NCI-H2196 (cell line): ENCODE data around the gene SNAP47.

Experiments used
- DNase-seq: peaks from one replicate; lab custom pipeline; 2025; ENCODE audit not compliant: unreplicated experiment; lab: John Stamatoyannopoulos, UW

The SNAP47 gene

GRCh38 chr1:227795732-227796131 lies 60.5 kb downstream of the SNAP47 start:
- no peak for DNase-seq

GRCh38 chr1:227796359-227796915 lies 61.2 kb downstream of the SNAP47 start:
- no peak for DNase-seq

DNA sequence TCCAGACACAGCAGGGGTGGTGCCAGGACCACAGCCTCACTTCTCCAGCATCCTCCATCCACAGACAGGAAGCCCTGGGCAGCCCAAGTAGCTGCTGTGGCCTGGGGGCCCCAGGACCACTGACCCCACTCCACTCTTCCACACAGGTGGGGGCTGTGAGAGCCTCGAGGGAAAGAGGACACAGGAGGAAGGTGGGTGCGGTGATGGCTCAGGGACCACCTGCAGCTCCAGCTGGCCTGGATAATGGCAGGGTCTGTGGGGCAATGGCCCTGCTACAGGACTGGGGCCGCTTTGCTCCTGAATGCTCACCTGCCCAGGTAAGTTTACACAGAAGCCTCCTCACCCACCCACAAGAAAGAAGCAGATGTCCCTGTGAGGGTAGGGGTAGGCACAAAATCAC lies 61.9 kb downstream of the SNAP47 start:
- DNase-seq: no peak

- no peak for DNase-seq
These were observed 62.4 kb downstream of the SNAP47 start for GRCh38 chr1:227797625-227798024.

- DNase-seq: no peak
These were observed 63.0 kb downstream of the SNAP47 start for GRCh38 chr1:227798078-227798802.

- DNase-seq: no peak
These were observed 64.5 kb downstream of the SNAP47 start for GRCh38 chr1:227799756-227800155.

DNA sequence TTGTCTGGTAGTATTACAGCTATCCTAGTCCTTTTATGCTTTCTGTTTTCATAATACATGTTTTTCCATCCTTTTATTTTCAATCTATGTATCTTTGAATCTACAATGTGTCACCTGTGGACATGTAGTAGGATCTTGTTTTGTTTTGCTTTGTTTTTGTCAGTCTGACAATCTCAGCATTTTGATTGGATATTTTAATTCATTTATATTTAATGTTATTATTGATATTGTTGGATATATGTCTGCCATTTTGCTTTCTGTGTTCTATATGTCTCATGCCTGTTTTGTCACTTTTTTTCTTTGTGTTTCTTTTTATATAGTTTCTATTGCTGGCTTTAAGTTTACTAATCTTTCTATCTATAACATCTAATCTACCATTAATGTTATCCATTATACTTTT lies 68.7 kb downstream of the SNAP47 start:
- DNase-seq: no peak

DNA sequence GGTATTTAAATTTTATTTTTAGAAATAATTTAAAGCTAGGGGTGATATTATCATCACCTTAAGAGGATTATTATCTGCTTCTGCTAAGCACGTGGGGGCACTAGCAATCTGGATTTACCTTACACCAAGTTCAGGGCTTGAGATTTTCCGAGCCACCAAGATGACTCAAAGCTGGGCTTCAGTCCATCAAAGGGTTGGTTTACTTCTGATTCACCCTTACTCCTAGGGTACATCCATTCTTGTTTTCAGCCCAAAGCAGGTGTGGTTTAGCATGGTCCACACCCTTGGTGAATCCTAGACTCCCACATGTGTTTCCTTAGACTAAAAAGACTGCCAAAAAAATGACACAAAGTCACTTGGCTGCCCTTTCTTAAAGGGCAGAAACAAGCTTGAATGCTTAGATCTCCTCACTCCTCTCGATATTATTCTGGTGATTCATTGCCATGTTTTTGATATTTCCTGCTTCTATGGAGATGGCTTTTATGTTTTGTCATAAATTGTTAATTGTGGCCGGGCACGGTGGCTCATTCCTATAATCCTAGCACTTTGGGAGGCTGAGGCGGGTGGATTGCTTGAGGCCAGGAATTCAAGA lies 70.5 kb downstream of the SNAP47 start:
- no peak for DNase-seq

DNA sequence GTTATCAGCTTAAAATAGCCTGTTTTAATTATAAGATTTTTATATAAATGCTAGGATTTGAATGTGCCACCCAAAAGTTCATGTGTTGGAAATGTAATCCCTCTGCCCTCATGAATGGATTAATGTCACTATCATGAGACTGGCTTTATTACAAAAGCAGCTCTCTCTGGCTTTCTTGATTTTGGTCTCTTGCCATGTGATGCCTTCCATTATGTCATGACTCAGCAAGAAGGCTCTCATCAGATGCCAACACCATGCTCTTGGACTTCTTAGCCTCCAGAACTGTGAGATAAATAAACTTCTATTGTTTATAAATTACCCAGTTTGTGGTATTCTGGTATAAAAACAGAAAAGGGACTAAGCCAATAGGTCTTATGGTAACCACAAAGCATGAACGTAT lies 73.3 kb downstream of the SNAP47 start:
- DNase-seq: no peak

DNA sequence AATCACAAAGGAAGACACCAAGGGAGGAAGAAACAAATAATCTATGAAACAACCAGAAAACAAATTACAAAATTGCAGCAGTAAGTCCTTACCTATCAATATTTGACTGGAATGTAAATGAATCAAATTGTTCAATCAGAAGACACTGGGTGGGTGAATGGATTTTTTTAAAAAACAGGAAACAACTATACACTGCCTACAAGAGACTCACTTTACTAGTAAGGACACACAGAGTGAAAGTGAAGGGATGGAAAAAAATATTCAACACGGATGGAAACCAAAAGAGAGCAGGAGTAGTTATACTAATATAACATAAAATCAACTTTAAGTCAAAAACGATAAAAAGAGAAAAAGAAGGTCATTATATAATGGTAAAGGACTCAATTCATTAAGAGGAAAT lies 73.8 kb downstream of the SNAP47 start:
- DNase-seq: no peak

DNA sequence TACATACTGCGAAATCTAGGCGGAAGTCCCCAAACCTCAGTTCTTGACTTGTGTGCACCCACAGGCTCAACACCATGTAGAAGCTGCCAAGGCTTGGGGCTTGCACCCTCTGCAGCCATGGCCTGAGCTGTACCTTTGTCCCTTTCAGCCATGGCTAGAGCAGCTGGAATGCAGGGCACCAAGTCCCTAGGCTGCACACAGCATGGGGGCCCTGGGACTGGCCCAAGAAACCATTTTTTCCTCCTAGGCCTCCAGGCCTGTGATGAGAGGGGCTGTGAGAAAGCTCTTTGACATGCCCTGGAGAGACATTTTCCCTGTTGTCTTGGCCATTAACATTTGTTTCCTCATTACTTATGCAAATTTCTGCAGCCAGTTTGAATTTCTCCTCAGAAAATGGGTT lies 78.7 kb downstream of the SNAP47 start:
- DNase-seq: no peak

GRCh38 chr1:227815468-227816409 lies 80.5 kb downstream of the SNAP47 start, which contains the start of gene PRSS38:
TSS of gene PRSS38 (plus strand) at chr1:227815675. CDS start at chr1:227815717, 42 bp downstream.
- DNase-seq: no peak

- no peak for DNase-seq
These were observed 81.7 kb downstream of the SNAP47 start for GRCh38 chr1:227816750-227817446.

- DNase-seq: no peak
These were observed 88.3 kb downstream of the SNAP47 start for GRCh38 chr1:227823537-227823936.

- no peak for DNase-seq
These were observed 89.0 kb downstream of the SNAP47 start for GRCh38 chr1:227824204-227824603.

DNA sequence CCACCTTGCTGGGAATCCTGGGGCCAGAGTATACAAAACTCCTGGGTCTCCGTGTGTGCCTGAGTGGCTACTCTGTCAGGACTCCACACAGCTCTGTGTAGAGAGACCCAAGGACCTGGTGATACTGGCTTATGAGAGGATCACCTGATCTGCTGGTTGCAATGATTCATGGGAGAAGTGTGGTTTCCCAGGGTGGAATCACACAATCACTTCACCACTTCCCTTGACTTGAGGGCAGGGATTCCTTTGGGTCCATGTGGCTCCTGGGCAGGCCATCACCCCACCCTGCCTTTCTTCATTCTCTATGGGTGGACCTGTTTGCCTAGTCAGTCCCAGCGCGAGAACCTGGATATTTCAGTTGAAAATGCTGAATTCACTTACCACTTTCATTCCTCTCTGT lies 93.6 kb downstream of the SNAP47 start:
- DNase-seq: no peak
